Thoracic aorta (tissue), 2 donors: Measurements from ENCODE around the gene PRR33. TPM values are rescaled to one million over a fixed set of nuclear protein-coding genes. Genes with fewer than 3 reads are reported as not detected.

ENCODE experiments used
- ATAC-seq: fragments of 150-250 bp; one replicate; pipeline ENCODE4 v1.8.0; 2017; ENCODE audit warnings: low read depth; ENCODE audit not compliant: insufficient number of reproducible peaks, low FRiP score
- DNase-seq: peaks from one replicate; pipeline ENCODE4 v3.0.0-alpha.2; 2020; ENCODE audit warnings: low spot score
- H3K27ac ChIP-seq, 2 donors: fragments of 200-600 bp; sonication (generic); 1 replicate in 1 of 2; 2 replicates in 1 of 2; pipeline ENCODE4 v1.5.1; 2016; ENCODE audit warnings: mild to moderate bottlenecking in 2 of 2, moderate library complexity in 2 of 2
- H3K27me3 ChIP-seq: fragments of 200-600 bp; sonication (generic); replicated peaks from 2 replicates; pipeline ENCODE4 v1.6.0; 2016; ENCODE audit warnings: mild to moderate bottlenecking; ENCODE audit not compliant: insufficient read depth
- H3K36me3 ChIP-seq: fragments of 200-600 bp; sonication (generic); one replicate; pipeline ENCODE4 v1.5.1; 2016
- H3K4me1 ChIP-seq, 2 donors: fragments of 200-600 bp; sonication (generic); 1 replicate in 1 of 2; 2 replicates in 1 of 2; pipeline versions ENCODE4 v1.5.1 to v1.6.0; 2016; ENCODE audit warnings: low read depth in 2 of 2, mild to moderate bottlenecking in 1 of 2; ENCODE audit not compliant: control insufficient read depth in 1 of 2
- H3K4me3 ChIP-seq: fragments of 200-600 bp; sonication (generic); 2 replicates; pipeline ENCODE4 v1.5.1; 2016; ENCODE audit warnings: mild to moderate bottlenecking
- H3K9me3 ChIP-seq: fragments of 200-600 bp; sonication (generic); 2 replicates; pipeline ENCODE4 v1.5.1; 2016
- CTCF ChIP-seq: fragments of 200-600 bp; sonication (generic); IDR thresholded peaks from one replicate; pipeline ENCODE4 v1.5.1; 2019; ENCODE audit warnings: antibody characterized with exemption
- total RNA-seq, 2 donors: library from RNA; depleted of rRNA; stranded (reverse); fragments of >200 nt; gene quantifications; one replicate each; pipeline versions ENCODE4 v1.1.0 to v1.2.3, GENCODE V29; 2016

The PRR33 gene
- total RNA-seq, 2 donors from 2014 or later = 0.41 TPM; not detected in 1

GRCh38 chr11:1880746-1881441 lies 10.8 kb downstream of the PRR33 start:
- TF ChIP-seq CTCF = no peak
- peaks cover 17 to 50% of the 10 kb centered on the region in 2 donors for H3K4me1 ChIP-seq
- no peaks in the 10 kb centered on the region for H3K9me3 ChIP-seq
- no peak for DNase-seq
- no peak overlapping the region for H3K4me3 ChIP-seq
- peak overlapping the region; percentile 48 to 67 for H3K27ac ChIP-seq
- no peaks in the 10 kb centered on the region for H3K27me3 ChIP-seq
- ATAC-seq = no peak
- H3K36me3 ChIP-seq = no peaks in the 10 kb centered on the region

GRCh38 chr11:1879941-1880720 lies 11.6 kb downstream of the PRR33 start:
- no peak for TF ChIP-seq CTCF
- Histone ChIP-seq H3K4me3 (no peak overlapping the region), H3K36me3 (no peaks in the 10 kb centered on the region), H3K4me1 (peaks cover 18 to 53% of the 10 kb centered on the region in 2 donors), H3K27me3 (no peaks in the 10 kb centered on the region), H3K9me3 (no peaks in the 10 kb centered on the region), H3K27ac (peak overlapping the region; percentile 55 to 67)
- DNase-seq = no peak
- peak; percentile 33 for ATAC-seq

- no peak for TF ChIP-seq CTCF
- peak overlapping the region; percentile 55 to 67 for H3K27ac ChIP-seq
- no peaks in the 10 kb centered on the region for H3K27me3 ChIP-seq
- ATAC-seq (no peak), DNase-seq (no peak)
- H3K9me3 ChIP-seq = no peaks in the 10 kb centered on the region
- H3K36me3 ChIP-seq = no peaks in the 10 kb centered on the region
- H3K4me3 ChIP-seq = no peak overlapping the region
- peaks cover 18 to 53% of the 10 kb centered on the region in 2 donors for H3K4me1 ChIP-seq
These were observed 12.3 kb downstream of the PRR33 start for GRCh38 chr11:1879342-1879940.

GRCh38 chr11:1878137-1879031 lies 13.3 kb downstream of the PRR33 start:
- DNase-seq = no peak
- peaks cover 18 to 53% of the 10 kb centered on the region in 2 donors for H3K4me1 ChIP-seq
- no peaks in the 10 kb centered on the region for H3K36me3 ChIP-seq
- no peak for ATAC-seq
- no peaks in the 10 kb centered on the region for H3K9me3 ChIP-seq
- no peak for TF ChIP-seq CTCF
- no peaks in the 10 kb centered on the region for H3K27me3 ChIP-seq
- H3K4me3 ChIP-seq = no peak overlapping the region
- peak overlapping the region; percentile 30 to 46 for H3K27ac ChIP-seq
